ENCODE results near the gene RNF7. TPM values are rescaled to one million over a fixed set of nuclear protein-coding genes. Genes with fewer than 3 reads are reported as not detected.
A peak's percentile ranks its signal among the peaks of the same experiment; 100 is the strongest.

The RNF7 gene
- total and polyA plus RNA-seq, 3 experiments from 2014 or later = 65.9 to 139 (median 67.4) TPM

DNA sequence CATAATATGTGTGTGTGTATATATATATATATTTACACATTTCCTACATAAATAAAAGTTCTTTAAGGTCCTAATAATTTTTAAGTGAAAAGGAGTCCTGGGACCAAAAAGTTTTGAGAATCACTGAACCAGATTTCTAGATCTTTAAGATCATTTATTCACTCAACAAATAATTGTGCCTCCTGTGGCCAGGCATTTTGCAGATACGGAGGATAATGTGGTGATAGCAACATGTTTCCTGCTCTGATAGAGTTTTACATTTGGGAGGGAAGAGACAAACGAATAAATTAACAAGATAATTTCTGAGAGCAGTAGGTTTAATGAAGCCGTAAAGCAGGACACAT lies 448 bp upstream of the RNF7 start:
- POLR2A ChIA-PET = interaction anchor here (0.6 to 3.3 kb wide), 6 partner anchors 19 to 533 kb away, joined by 3 to 36 read pairs (median 5); partner anchors contain the start of gene ATP1B3

GRCh38 chr3:141738891-141739363 lies 829 bp downstream of the RNF7 start:
- H3K27ac Mint-ChIP-seq = peak overlapping the region; percentile 95 to 100 (median 100)
- no peaks in the 10 kb centered on the region for H3K27me3 Mint-ChIP-seq
- H3K4me1 Mint-ChIP-seq = peaks cover 42 to 60% (median 59%) of the 10 kb centered on the region in 3 donors
- no peaks in the 10 kb centered on the region for H3K9me3 ChIP-seq (ENCODE audit: low read length)
- peaks cover 0 to 30% (median 3%) of the 10 kb centered on the region in 3 donors for H3K36me3 Mint-ChIP-seq
- H3K4me3 Mint-ChIP-seq = peak overlapping the region; percentile 95 to 100 (median 98)
- peak overlapping the region; percentile 88 for H3K27ac ChIP-seq (ENCODE audit: low read depth, low read length)
- CTCF ChIA-PET = interaction anchor here (0.6 to 3.0 kb wide), 27 partner anchors 8 to 1262 kb away, joined by 3 to 28 read pairs (median 4); partner anchors contain the start of genes ATP1B3 and U2SURP
- H3K36me3 ChIP-seq (ENCODE audit: insufficient read depth, low read length) = no peaks in the 10 kb centered on the region
- POLR2A ChIA-PET = interaction anchor here (0.6 to 3.3 kb wide), 8 partner anchors 13 to 531 kb away, joined by 3 to 36 read pairs (median 4); partner anchors contain the start of genes ATP1B3 and PXYLP1
- DNase-seq = peak in 4 of 5 donors; percentile 5 to 49 (median 41)
- no peaks in the 10 kb centered on the region for H3K9me3 Mint-ChIP-seq
- H3K4me3 ChIP-seq (ENCODE audit: low read length) = peak overlapping the region; percentile 91
- H3K4me1 ChIP-seq (ENCODE audit: insufficient read depth, low read length) = peaks cover 29% of the 10 kb centered on the region
- no peaks in the 10 kb centered on the region for H3K27me3 ChIP-seq (ENCODE audit: insufficient read depth, low read length, poor library complexity, severe bottlenecking)

More for the DNA sequence above, 448 bp upstream of the RNF7 start:
- H3K27ac Mint-ChIP-seq = peak overlapping the region; percentile 93 to 100 (median 96)
- no peak for DNase-seq
- Histone ChIP-seq H3K9me3 (ENCODE audit: low read length) (no peaks in the 10 kb centered on the region), H3K27ac (ENCODE audit: low read depth, low read length) (peak overlapping the region; percentile 62), H3K4me1 (ENCODE audit: insufficient read depth, low read length) (peaks cover 24% of the 10 kb centered on the region), H3K27me3 (ENCODE audit: insufficient read depth, low read length, poor library complexity, severe bottlenecking) (no peaks in the 10 kb centered on the region), H3K36me3 (ENCODE audit: insufficient read depth, low read length) (no peaks in the 10 kb centered on the region), H3K4me3 (ENCODE audit: low read length) (peak overlapping the region; percentile 49)
- H3K4me3 Mint-ChIP-seq = peak overlapping the region; percentile 95 to 100 (median 98)
- no peaks in the 10 kb centered on the region for H3K9me3 Mint-ChIP-seq
- peaks cover 35 to 51% (median 50%) of the 10 kb centered on the region in 3 donors for H3K4me1 Mint-ChIP-seq
- H3K27me3 Mint-ChIP-seq = no peaks in the 10 kb centered on the region
- H3K36me3 Mint-ChIP-seq = peaks cover 0 to 22% (median 3%) of the 10 kb centered on the region in 3 donors
- CTCF ChIA-PET = interaction anchor here (0.9 to 3.0 kb wide), 10 partner anchors 9 to 176 kb away, joined by 3 to 28 read pairs (median 10); partner anchors contain the start of gene ATP1B3

DNA sequence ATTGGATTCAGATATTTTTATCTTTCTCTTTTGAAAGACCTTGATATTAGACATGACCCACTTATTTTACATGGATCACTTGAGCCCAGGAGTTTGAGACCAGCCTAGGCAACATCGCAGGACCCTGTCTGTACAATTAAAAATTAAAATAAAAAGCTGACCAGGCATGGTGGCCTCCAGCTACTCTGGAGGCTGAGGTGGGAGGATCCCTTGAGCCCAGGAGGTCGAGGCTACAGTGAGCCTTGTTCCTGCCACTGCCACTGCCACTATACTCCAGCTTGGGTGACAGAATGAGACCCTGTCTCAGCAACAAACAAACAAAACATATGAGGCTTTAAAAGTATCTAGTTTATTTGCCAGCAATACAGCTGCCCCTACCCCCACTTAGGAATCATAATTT lies 1.6 kb downstream of the RNF7 start:
- ChIA-PET POLR2A (interaction anchor here (0.6 to 3.3 kb wide), 4 partner anchors 137 to 1261 kb away, joined by 3 to 36 read pairs (median 8); partner anchors contain the start of gene ATP1B3), CTCF (interaction anchor here (1.1 to 3.0 kb wide), 5 partner anchors 57 to 174 kb away, joined by 7 to 28 read pairs (median 12); no protein-coding TSS in a partner anchor)
- H3K27me3 Mint-ChIP-seq = no peaks in the 10 kb centered on the region
- H3K27ac ChIP-seq (ENCODE audit: low read depth, low read length) = peak overlapping the region; percentile 88
- H3K4me3 ChIP-seq (ENCODE audit: low read length) = peak overlapping the region; percentile 91
- no peak for DNase-seq
- no peaks in the 10 kb centered on the region for H3K27me3 ChIP-seq (ENCODE audit: insufficient read depth, low read length, poor library complexity, severe bottlenecking)
- peaks cover 0 to 37% (median 5%) of the 10 kb centered on the region in 3 donors for H3K36me3 Mint-ChIP-seq
- peaks cover 29% of the 10 kb centered on the region for H3K4me1 ChIP-seq (ENCODE audit: insufficient read depth, low read length)
- no peaks in the 10 kb centered on the region for H3K9me3 Mint-ChIP-seq
- no peaks in the 10 kb centered on the region for H3K36me3 ChIP-seq (ENCODE audit: insufficient read depth, low read length)
- peaks cover 50 to 68% (median 67%) of the 10 kb centered on the region in 3 donors for H3K4me1 Mint-ChIP-seq
- peak overlapping the region; percentile 95 to 100 (median 100) for H3K27ac Mint-ChIP-seq
- no peaks in the 10 kb centered on the region for H3K9me3 ChIP-seq (ENCODE audit: low read length)
- H3K4me3 Mint-ChIP-seq = peak overlapping the region; percentile 95 to 100 (median 98)

- no peaks in the 10 kb centered on the region for H3K27me3 Mint-ChIP-seq
- Histone ChIP-seq H3K4me1 (ENCODE audit: insufficient read depth, low read length) (peaks cover 29% of the 10 kb centered on the region), H3K36me3 (ENCODE audit: insufficient read depth, low read length) (peaks cover 4% of the 10 kb centered on the region), H3K27ac (ENCODE audit: low read depth, low read length) (no peak overlapping the region), H3K9me3 (ENCODE audit: low read length) (no peaks in the 10 kb centered on the region), H3K27me3 (ENCODE audit: insufficient read depth, low read length, poor library complexity, severe bottlenecking) (no peaks in the 10 kb centered on the region), H3K4me3 (ENCODE audit: low read length) (peak overlapping the region; percentile 1)
- CTCF ChIA-PET = interaction anchor here (1.1 to 3.0 kb wide), 4 partner anchors 56 to 173 kb away, joined by 7 to 28 read pairs (median 12); no protein-coding TSS in a partner anchor
- H3K4me1 Mint-ChIP-seq = peaks cover 52 to 71% (median 69%) of the 10 kb centered on the region in 3 donors
- H3K4me3 Mint-ChIP-seq = peak overlapping the region; percentile 49 to 100 (median 95)
- peaks cover under 1 to 42% (median 6%) of the 10 kb centered on the region in 3 donors for H3K36me3 Mint-ChIP-seq
- DNase-seq = no peak
- POLR2A ChIA-PET = interaction anchor here (0.6 to 3.3 kb wide), 4 partner anchors 136 to 1260 kb away, joined by 3 to 36 read pairs (median 8); partner anchors contain the start of gene ATP1B3
- peak overlapping the region in 7 of 8 donors; percentile 21 to 99 (median 70) for H3K27ac Mint-ChIP-seq
- no peaks in the 10 kb centered on the region for H3K9me3 Mint-ChIP-seq
Measured at GRCh38 chr3:141740349-141740748, 2.3 kb downstream of the RNF7 start.

GRCh38 chr3:141743305-141743704 lies 5.2 kb downstream of the RNF7 start:
- peaks cover 15% of the 10 kb centered on the region for H3K36me3 ChIP-seq (ENCODE audit: insufficient read depth, low read length)
- Mint-ChIP-seq H3K27me3 (no peaks in the 10 kb centered on the region), H3K4me1 (peaks cover 51 to 59% (median 52%) of the 10 kb centered on the region in 3 donors), H3K27ac (peak overlapping the region in 3 of 8 donors; percentile 21 to 43 (median 33)), H3K9me3 (no peaks in the 10 kb centered on the region), H3K36me3 (peaks cover 3 to 65% (median 11%) of the 10 kb centered on the region in 3 donors), H3K4me3 (no peak overlapping the region)
- H3K4me1 ChIP-seq (ENCODE audit: insufficient read depth, low read length) = peaks cover 29% of the 10 kb centered on the region
- no peaks in the 10 kb centered on the region for H3K9me3 ChIP-seq (ENCODE audit: low read length)
- no peak overlapping the region for H3K27ac ChIP-seq (ENCODE audit: low read depth, low read length)
- ChIA-PET POLR2A (no interaction called here), CTCF (no interaction called here)
- no peaks in the 10 kb centered on the region for H3K27me3 ChIP-seq (ENCODE audit: insufficient read depth, low read length, poor library complexity, severe bottlenecking)
- no peak for DNase-seq
- no peak overlapping the region for H3K4me3 ChIP-seq (ENCODE audit: low read length)

GRCh38 chr3:141746962-141747361 lies 8.9 kb downstream of the RNF7 start:
- Mint-ChIP-seq H3K4me1 (peaks cover 24 to 30% (median 24%) of the 10 kb centered on the region in 3 donors), H3K27ac (peak overlapping the region in 1 of 8 donors; percentile 42), H3K36me3 (peaks cover 3 to 75% (median 8%) of the 10 kb centered on the region in 3 donors), H3K27me3 (no peaks in the 10 kb centered on the region), H3K4me3 (no peak overlapping the region), H3K9me3 (no peaks in the 10 kb centered on the region)
- Histone ChIP-seq H3K27ac (ENCODE audit: low read depth, low read length) (no peak overlapping the region), H3K4me3 (ENCODE audit: low read length) (no peak overlapping the region), H3K4me1 (ENCODE audit: insufficient read depth, low read length) (peaks cover 5% of the 10 kb centered on the region), H3K9me3 (ENCODE audit: low read length) (no peaks in the 10 kb centered on the region), H3K27me3 (ENCODE audit: insufficient read depth, low read length, poor library complexity, severe bottlenecking) (no peaks in the 10 kb centered on the region), H3K36me3 (ENCODE audit: insufficient read depth, low read length) (peaks cover 15% of the 10 kb centered on the region)
- no peak for DNase-seq
- CTCF ChIA-PET = interaction anchor here (0.9 kb wide), 1 partner anchor 8 kb away, joined by 3 read pairs; no protein-coding TSS in a partner anchor
- POLR2A ChIA-PET = no interaction called here

DNA sequence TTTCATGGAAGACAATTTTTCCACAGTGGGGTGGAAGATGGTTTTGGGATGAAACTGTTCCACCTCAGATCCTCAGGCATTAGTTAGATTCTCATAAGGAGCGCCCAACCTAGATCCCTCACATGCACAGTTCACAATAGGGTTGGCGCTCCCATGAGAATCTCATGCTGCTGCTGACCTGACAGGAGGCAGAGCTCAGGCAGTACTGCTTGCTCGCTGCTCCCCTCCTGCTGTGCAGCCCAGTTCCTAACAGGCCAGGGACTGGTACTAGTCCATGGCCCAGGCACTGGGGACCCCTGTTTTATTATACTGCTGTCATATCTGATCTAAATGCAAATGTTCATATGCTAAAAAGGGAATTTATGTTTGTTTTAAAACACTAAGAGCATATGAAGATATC lies 15.3 kb downstream of the RNF7 start:
- Histone ChIP-seq H3K9me3 (ENCODE audit: low read length) (no peaks in the 10 kb centered on the region), H3K27ac (ENCODE audit: low read depth, low read length) (no peak overlapping the region), H3K36me3 (ENCODE audit: insufficient read depth, low read length) (no peaks in the 10 kb centered on the region), H3K4me1 (ENCODE audit: insufficient read depth, low read length) (no peaks in the 10 kb centered on the region), H3K4me3 (ENCODE audit: low read length) (no peak overlapping the region), H3K27me3 (ENCODE audit: insufficient read depth, low read length, poor library complexity, severe bottlenecking) (no peaks in the 10 kb centered on the region)
- DNase-seq = no peak
- Mint-ChIP-seq H3K36me3 (peaks cover 0 to 46% (median 0%) of the 10 kb centered on the region in 3 donors), H3K9me3 (no peaks in the 10 kb centered on the region), H3K27ac (peak overlapping the region in 1 of 8 donors; percentile 18), H3K4me1 (peaks cover 0 to 2% (median 0%) of the 10 kb centered on the region in 3 donors), H3K4me3 (no peak overlapping the region), H3K27me3 (no peaks in the 10 kb centered on the region)
- ChIA-PET CTCF (interaction anchor here (1.7 kb wide), 1 partner anchor 15 kb away, joined by 4 read pairs; the partner anchor contains the start of gene RNF7), POLR2A (interaction anchor here (1.8 kb wide), 1 partner anchor 43 kb away, joined by 4 read pairs; no protein-coding TSS in a partner anchor)

DNA sequence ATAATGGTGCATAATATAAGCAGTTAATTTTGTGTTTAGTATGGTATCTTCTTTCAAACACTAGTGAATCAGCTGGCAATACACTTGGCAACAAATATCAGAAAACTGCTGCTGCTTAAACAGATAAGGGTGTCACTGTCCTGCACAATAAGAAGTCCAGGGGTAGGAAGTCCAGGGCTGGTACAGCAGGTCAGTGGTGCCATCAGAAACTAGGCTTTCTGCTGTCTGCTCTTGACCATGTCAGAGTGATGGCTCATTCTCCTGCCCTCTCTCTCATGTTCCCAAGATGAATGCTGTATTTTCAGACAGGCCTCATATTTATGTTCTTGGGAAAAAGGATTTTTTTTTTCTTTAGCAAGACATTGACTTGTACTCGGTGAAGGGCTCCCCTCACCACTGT lies 15.9 kb downstream of the RNF7 start:
- Histone ChIP-seq H3K27ac (ENCODE audit: low read depth, low read length) (no peak overlapping the region), H3K4me1 (ENCODE audit: insufficient read depth, low read length) (no peaks in the 10 kb centered on the region), H3K4me3 (ENCODE audit: low read length) (no peak overlapping the region), H3K27me3 (ENCODE audit: insufficient read depth, low read length, poor library complexity, severe bottlenecking) (no peaks in the 10 kb centered on the region), H3K9me3 (ENCODE audit: low read length) (no peaks in the 10 kb centered on the region), H3K36me3 (ENCODE audit: insufficient read depth, low read length) (no peaks in the 10 kb centered on the region)
- H3K36me3 Mint-ChIP-seq = peaks cover 0 to 40% (median 0%) of the 10 kb centered on the region in 3 donors
- no peak overlapping the region for H3K4me3 Mint-ChIP-seq
- no peak for DNase-seq
- ChIA-PET POLR2A (no interaction called here), CTCF (no interaction called here)
- no peaks in the 10 kb centered on the region for H3K27me3 Mint-ChIP-seq
- H3K4me1 Mint-ChIP-seq = peaks cover 0 to 2% (median 0%) of the 10 kb centered on the region in 3 donors
- H3K9me3 Mint-ChIP-seq = no peaks in the 10 kb centered on the region
- peak overlapping the region in 2 of 8 donors; percentile 18 to 47 for H3K27ac Mint-ChIP-seq

Measured in CD8-positive, alpha-beta memory T cell (primary cell).